Left lung (tissue), 10 donors: Measurements from ENCODE around the gene SPDYA. TPM values are rescaled to one million over a fixed set of nuclear protein-coding genes. Genes with fewer than 3 reads are reported as not detected.
"Not testable (repeated sequence)": the region's sequence is repeated elsewhere in the genome, so short reads cannot be mapped to it uniquely, and the experiment has no call there.

Experiments
- ATAC-seq: fragments of 200-7000 bp; cut with Tn5 transposase; one replicate; pipeline ENCODE4 v1.9.1; 2020; ENCODE audit warnings: moderate library complexity
- DNase-seq, 4 donors: peaks; one replicate each; pipeline ENCODE4 v3.0.0-alpha.2; 2013 to 2020
- H3K27ac ChIP-seq, 2 donors: fragments of 200-600 bp; sonication (generic) in 1 of 2; one replicate each; pipeline versions ENCODE4 v1.5.0 to v1.8.0; 2020 to 2021
- H3K27me3 ChIP-seq, 2 donors: fragments of 200-600 bp; sonication (generic) in 1 of 2; one replicate each; pipeline versions ENCODE4 v1.5.0 to v1.8.0; 2020 to 2021
- H3K36me3 ChIP-seq, 2 donors: fragments of 200-600 bp; sonication (generic) in 1 of 2; one replicate each; pipeline versions ENCODE4 v1.5.0 to v1.8.0; 2020 to 2021
- H3K4me1 ChIP-seq, 2 donors: fragments of 200-600 bp; one replicate each; pipeline ENCODE4 v1.8.0; 2021
- H3K4me3 ChIP-seq, 2 donors: fragments of 200-600 bp; sonication (generic) in 1 of 2; one replicate each; pipeline versions ENCODE4 v1.5.0 to v1.8.0; 2020 to 2021; ENCODE audit warnings: mild to moderate bottlenecking in 1 of 2
- H3K9me3 ChIP-seq, 2 donors: fragments of 200-600 bp; sonication (generic) in 1 of 2; one replicate each; pipeline versions ENCODE4 v1.5.0 to v1.8.0; 2020 to 2021
- CTCF ChIP-seq, 2 donors: fragments of 200-600 bp; sonication (generic) in 1 of 2; IDR thresholded peaks; one replicate each; pipeline versions ENCODE4 v1.5.0 to v1.8.0; 2021; ENCODE audit warnings: antibody characterized with exemption in 2 of 2
- intact Hi-C, 2 donors: fragments of 100-400 bp; cut with DNase I; formaldehyde crosslinking; loops; one replicate each; pipeline versions ENCODE4 v1.11.2 to v1.14.2; 2022
- polyA plus RNA-seq, 6 donors: library from polyadenylated mRNA; unstranded; fragments of 120-200 nt; gene quantifications; one replicate each; pipeline ENCODE4 v1.2.1, GENCODE V29; 2013; ENCODE audit not compliant: insufficient read length in 6 of 6
- total RNA-seq, 2 donors: library from RNA; stranded (reverse); fragmentation: NEBNext Ultra II Directional; extraction: Animal tissue kit (Norgen Biotek cat#: 25700); gene quantifications; one replicate each; pipeline ENCODE4 v1.2.1, GENCODE V29; 2021
- donor health status: DM: no; HTN: yes; CAD: no.
- donor health status: DM: no; HTN: no; CAD: no.

SPDYA gene
- total and polyA plus RNA-seq, 8 donors, result 0.55 to 4.7 (median 2.9) TPM

- Histone ChIP-seq H3K4me1 (peaks cover 2 to 23% of the 10 kb centered on the region in 2 donors), H3K4me3 (no peak overlapping the region), H3K36me3 (peaks cover 0 to 67% of the 10 kb centered on the region in 2 donors), H3K27me3 (no peaks in the 10 kb centered on the region), H3K9me3 (no peaks in the 10 kb centered on the region), H3K27ac (no peak overlapping the region)
- DNase-seq, result no peak
- ATAC-seq, result no peak
- intact Hi-C loops, result no loop called here
- no peak for TF ChIP-seq CTCF (IDR thresholded peaks at IDR 0.05)
Measured at GRCh38 chr2:28778392-28778791, 32.2 kb upstream of the SPDYA start.

- intact Hi-C loops, result no loop called here
- Histone ChIP-seq H3K36me3 (peaks cover 0 to 74% of the 10 kb centered on the region in 2 donors), H3K27ac (no peak overlapping the region), H3K4me3 (no peak overlapping the region), H3K27me3 (no peaks in the 10 kb centered on the region), H3K4me1 (peaks cover 0 to 18% of the 10 kb centered on the region in 2 donors), H3K9me3 (no peaks in the 10 kb centered on the region)
- ATAC-seq (no peak), DNase-seq (no peak)
- TF ChIP-seq CTCF (IDR thresholded peaks at IDR 0.05), result no peak
Measured at GRCh38 chr2:28779001-28779400, 31.6 kb upstream of the SPDYA start.

- Histone ChIP-seq H3K4me1 (peaks cover 0 to 4% of the 10 kb centered on the region in 2 donors), H3K9me3 (no peaks in the 10 kb centered on the region), H3K27ac (no peak overlapping the region), H3K36me3 (peaks cover 0 to 88% of the 10 kb centered on the region in 2 donors), H3K27me3 (no peaks in the 10 kb centered on the region), H3K4me3 (no peak overlapping the region)
- DNase-seq (no peak), ATAC-seq (no peak)
- no peak for TF ChIP-seq CTCF (IDR thresholded peaks at IDR 0.05)
- intact Hi-C loops, result no loop called here
Measured at GRCh38 chr2:28780496-28780895, 30.1 kb upstream of the SPDYA start.

- ATAC-seq (peak; percentile 52), DNase-seq (no peak)
- Histone ChIP-seq H3K27ac (no peak overlapping the region), H3K36me3 (peaks cover 0 to 99% of the 10 kb centered on the region in 2 donors), H3K4me1 (no peaks in the 10 kb centered on the region), H3K27me3 (no peaks in the 10 kb centered on the region), H3K4me3 (no peak overlapping the region), H3K9me3 (no peaks in the 10 kb centered on the region)
- TF ChIP-seq CTCF (IDR thresholded peaks at IDR 0.05), result no peak
- intact Hi-C loops, result no loop called here
Measured at GRCh38 chr2:28782423-28782822, 28.2 kb upstream of the SPDYA start.

GRCh38 chr2:28784570-28784969 is 26.1 kb upstream of the SPDYA start:
- intact Hi-C loops, H3K27me3 ChIP-seq, H3K27ac ChIP-seq, H3K4me1 ChIP-seq, H3K9me3 ChIP-seq, ATAC-seq, H3K4me3 ChIP-seq, DNase-seq: not testable (repeated sequence)
- H3K36me3 ChIP-seq, result peaks cover 0 to 99% of the 10 kb centered on the region in 2 donors

- intact Hi-C loops, result no loop called here
- TF ChIP-seq CTCF (IDR thresholded peaks at IDR 0.05), result no peak
- no peak for ATAC-seq
- no peak overlapping the region for H3K27ac ChIP-seq
- peaks cover 0 to 10% of the 10 kb centered on the region in 2 donors for H3K4me1 ChIP-seq
- no peak for DNase-seq
- H3K4me3 ChIP-seq, result no peak overlapping the region
- H3K9me3 ChIP-seq, result no peaks in the 10 kb centered on the region
- no peaks in the 10 kb centered on the region for H3K27me3 ChIP-seq
- peaks cover 0 to 75% of the 10 kb centered on the region in 2 donors for H3K36me3 ChIP-seq
Measured at GRCh38 chr2:28796620-28797019, 14.0 kb upstream of the SPDYA start.
